RPMI7951 (cell line): Measurements from ENCODE around the gene SLC66A2. TPM values are rescaled to one million over a fixed set of nuclear protein-coding genes. Genes with fewer than 3 reads are reported as not detected.

ENCODE experiments used
- DNase-seq: peaks from one replicate; pipeline ENCODE4 v3.0.0-alpha.2; 2012; ENCODE audit warnings: low read depth
- total RNA-seq: library from RNA; depleted of rRNA; stranded (reverse); fragments of >200 nt; shearing (Covaris generic); gene quantifications from 2 replicates; pipeline ENCODE4 v1.2.3, GENCODE V29; 2014

SLC66A2 gene
- total RNA-seq, 1 experiment from 2014 or later = 15.4 TPM

- DNase-seq = no peak
These were observed 14.2 kb downstream of the SLC66A2 start for GRCh38 chr18:79937103-79937860.

- DNase-seq = no peak
These were observed 14.8 kb downstream of the SLC66A2 start for GRCh38 chr18:79936641-79937040.

GRCh38 chr18:79935925-79936324, 15.5 kb downstream of the SLC66A2 start:
- DNase-seq = no peak

- DNase-seq = no peak
These were observed 16.0 kb downstream of the SLC66A2 start for GRCh38 chr18:79935499-79935898.

- no peak for DNase-seq
These were observed 16.4 kb downstream of the SLC66A2 start for GRCh38 chr18:79935098-79935480.

GRCh38 chr18:79934311-79935097, 16.9 kb downstream of the SLC66A2 start:
- DNase-seq = no peak

- no peak for DNase-seq
These were observed 17.7 kb downstream of the SLC66A2 start for GRCh38 chr18:79933765-79934164.

GRCh38 chr18:79932907-79933306, 18.5 kb downstream of the SLC66A2 start:
- DNase-seq = no peak

GRCh38 chr18:79931475-79931874, 20.0 kb downstream of the SLC66A2 start:
- no peak for DNase-seq

- no peak for DNase-seq
These were observed 21.3 kb downstream of the SLC66A2 start for GRCh38 chr18:79930020-79930642.

- DNase-seq = no peak
These were observed 22.9 kb downstream of the SLC66A2 start for GRCh38 chr18:79928563-79928960.

GRCh38 chr18:79927607-79928562, 23.6 kb downstream of the SLC66A2 start:
- no peak for DNase-seq

- DNase-seq = no peak
These were observed 24.5 kb downstream of the SLC66A2 start for GRCh38 chr18:79926715-79927606.

- no peak for DNase-seq
These were observed 25.1 kb downstream of the SLC66A2 start for GRCh38 chr18:79926306-79926705.

- DNase-seq = no peak
These were observed 26.4 kb downstream of the SLC66A2 start for GRCh38 chr18:79924814-79925731.

GRCh38 chr18:79923896-79924585, 27.4 kb downstream of the SLC66A2 start:
- no peak for DNase-seq

- no peak for DNase-seq
These were observed 28.5 kb downstream of the SLC66A2 start for GRCh38 chr18:79922971-79923411.
